Mucosa of rectum (tissue), 2 donors: ENCODE data around the gene REN.
A peak's percentile ranks its signal among the peaks of the same experiment; 100 is the strongest.

Source experiments
- H3K27ac ChIP-seq, 2 donors: one replicate each; pipeline ENCODE4 v1.7.0; 2013; ENCODE audit warnings: inconsistent platforms in 2 of 2, low read depth in 2 of 2, low read length in 2 of 2
- H3K27me3 ChIP-seq, 2 donors: one replicate each; pipeline ENCODE4 v1.7.0; 2013; ENCODE audit warnings: low read length in 2 of 2; ENCODE audit not compliant: control insufficient read depth in 2 of 2, insufficient read depth in 2 of 2
- H3K36me3 ChIP-seq, 2 donors: one replicate each; pipeline ENCODE4 v1.7.0; 2013; ENCODE audit warnings: low read length in 2 of 2; ENCODE audit not compliant: control insufficient read depth in 2 of 2, insufficient read depth in 2 of 2
- H3K4me1 ChIP-seq, 2 donors: one replicate each; pipeline ENCODE4 v1.7.0; 2013; ENCODE audit warnings: low read length in 2 of 2, mild to moderate bottlenecking in 1 of 2; ENCODE audit not compliant: control insufficient read depth in 2 of 2, insufficient read depth in 2 of 2
- H3K4me3 ChIP-seq, 2 donors: one replicate each; pipeline ENCODE4 v1.7.0; 2013; ENCODE audit warnings: low read length in 2 of 2
- H3K9ac ChIP-seq, 2 donors: one replicate each; pipeline ENCODE4 v1.7.0; 2013; ENCODE audit warnings: low read length in 2 of 2, low read depth in 1 of 2, mild to moderate bottlenecking in 1 of 2
- H3K9me3 ChIP-seq, 2 donors: one replicate each; pipeline ENCODE4 v1.7.0; 2013; ENCODE audit warnings: low read length in 2 of 2; ENCODE audit not compliant: control insufficient read depth in 2 of 2
- donor health status: healthy.
- donor health status: Normal muscosa, but diverticular disease.

The REN gene

GRCh38 chr1:204191456-204191855, 25.3 kb upstream of the REN start:
- no peak overlapping the region for H3K27ac ChIP-seq
- no peaks in the 10 kb centered on the region for H3K9me3 ChIP-seq
- peaks cover 0 to 9% of the 10 kb centered on the region in 2 donors for H3K4me1 ChIP-seq
- H3K4me3 ChIP-seq: no peak overlapping the region
- H3K27me3 ChIP-seq: peaks cover 2 to 9% of the 10 kb centered on the region in 2 donors
- no peak overlapping the region for H3K9ac ChIP-seq
- H3K36me3 ChIP-seq: no peaks in the 10 kb centered on the region

GRCh38 chr1:204190212-204191211, 24.4 kb upstream of the REN start:
- Histone ChIP-seq H3K9me3 (no peaks in the 10 kb centered on the region), H3K4me3 (peak overlapping the region; percentile 13 to 21), H3K36me3 (no peaks in the 10 kb centered on the region), H3K27me3 (peaks cover 2 to 9% of the 10 kb centered on the region in 2 donors), H3K27ac (no peak overlapping the region), H3K4me1 (peaks cover 0 to 9% of the 10 kb centered on the region in 2 donors), H3K9ac (no peak overlapping the region)

- Histone ChIP-seq H3K9me3 (no peaks in the 10 kb centered on the region), H3K36me3 (no peaks in the 10 kb centered on the region), H3K4me1 (peaks cover 0 to 7% of the 10 kb centered on the region in 2 donors), H3K27ac (no peak overlapping the region), H3K4me3 (no peak overlapping the region), H3K27me3 (peaks cover 2 to 9% of the 10 kb centered on the region in 2 donors), H3K9ac (no peak overlapping the region)
These were observed 23.0 kb upstream of the REN start for GRCh38 chr1:204188959-204189639.

GRCh38 chr1:204186597-204186996, 20.5 kb upstream of the REN start:
- H3K4me3 ChIP-seq: no peak overlapping the region
- peaks cover 2 to 9% of the 10 kb centered on the region in 2 donors for H3K27me3 ChIP-seq

GRCh38 chr1:204181116-204181515, 15.0 kb upstream of the REN start:
- no peak overlapping the region for H3K9ac ChIP-seq
- H3K4me1 ChIP-seq: no peaks in the 10 kb centered on the region
- H3K27me3 ChIP-seq: peaks cover 2 to 4% of the 10 kb centered on the region in 2 donors
- H3K9me3 ChIP-seq: no peaks in the 10 kb centered on the region
- no peak overlapping the region for H3K4me3 ChIP-seq
- H3K27ac ChIP-seq: no peak overlapping the region
- H3K36me3 ChIP-seq: no peaks in the 10 kb centered on the region

More at GRCh38 chr1:204186597-204186996, 20.5 kb upstream of the REN start:
- H3K36me3 ChIP-seq: no peaks in the 10 kb centered on the region
- no peak overlapping the region for H3K9ac ChIP-seq
- H3K27ac ChIP-seq: no peak overlapping the region
- H3K4me1 ChIP-seq: peaks cover 0 to 3% of the 10 kb centered on the region in 2 donors
- no peaks in the 10 kb centered on the region for H3K9me3 ChIP-seq

GRCh38 chr1:204180133-204180532, 14.0 kb upstream of the REN start:
- Histone ChIP-seq H3K9me3 (no peaks in the 10 kb centered on the region), H3K36me3 (no peaks in the 10 kb centered on the region), H3K27ac (no peak overlapping the region), H3K27me3 (peaks cover 2 to 7% of the 10 kb centered on the region in 2 donors), H3K9ac (no peak overlapping the region), H3K4me3 (no peak overlapping the region), H3K4me1 (no peaks in the 10 kb centered on the region)

- peaks cover 2 to 8% of the 10 kb centered on the region in 2 donors for H3K27me3 ChIP-seq
- no peaks in the 10 kb centered on the region for H3K4me1 ChIP-seq
- H3K9ac ChIP-seq: no peak overlapping the region
- no peak overlapping the region for H3K4me3 ChIP-seq
- no peaks in the 10 kb centered on the region for H3K36me3 ChIP-seq
- no peak overlapping the region for H3K27ac ChIP-seq
- H3K9me3 ChIP-seq: no peaks in the 10 kb centered on the region
These were observed 12.5 kb upstream of the REN start for GRCh38 chr1:204178487-204179281.

GRCh38 chr1:204177133-204177532, 11.0 kb upstream of the REN start:
- Histone ChIP-seq H3K4me3 (no peak overlapping the region), H3K9me3 (no peaks in the 10 kb centered on the region), H3K27ac (no peak overlapping the region), H3K36me3 (no peaks in the 10 kb centered on the region), H3K9ac (no peak overlapping the region), H3K4me1 (no peaks in the 10 kb centered on the region), H3K27me3 (peaks cover 2 to 8% of the 10 kb centered on the region in 2 donors)

GRCh38 chr1:204176049-204176448, 9.9 kb upstream of the REN start:
- Histone ChIP-seq H3K36me3 (no peaks in the 10 kb centered on the region), H3K27ac (no peak overlapping the region), H3K9me3 (no peaks in the 10 kb centered on the region), H3K4me1 (no peaks in the 10 kb centered on the region), H3K4me3 (no peak overlapping the region), H3K27me3 (peaks cover 2 to 8% of the 10 kb centered on the region in 2 donors), H3K9ac (no peak overlapping the region)
